Right cardiac atrium (tissue), 5 donors: ENCODE results near the gene TMEM9B. TPM values are rescaled to one million over a fixed set of nuclear protein-coding genes. Genes with fewer than 3 reads are reported as not detected.
A peak's percentile ranks its signal among the peaks of the same experiment; 100 is the strongest.
"Not testable (repeated sequence)": the region's sequence is repeated elsewhere in the genome, so short reads cannot be mapped to it uniquely, and the experiment has no call there.

Source experiments
- ATAC-seq, 2 donors: fragments of 200-7000 bp; cut with Tn5 transposase; one replicate each; pipeline versions ENCODE4 v1.8.0 to v1.9.1; 2020; ENCODE audit warnings: moderate library complexity in 2 of 2, mild to moderate bottlenecking in 1 of 2
- DNase-seq, 3 donors: peaks; one replicate each; pipeline ENCODE4 v3.0.0-alpha.2; 2020
- H3K27ac ChIP-seq: one replicate; pipeline ENCODE4 v1.5.1; 2013; ENCODE audit warnings: mild to moderate bottlenecking, low read length, control low read depth, moderate library complexity
- H3K27me3 ChIP-seq: one replicate; pipeline ENCODE4 v1.6.1; 2013; ENCODE audit not compliant: control insufficient read depth, insufficient read depth
- H3K4me1 ChIP-seq: one replicate; pipeline ENCODE4 v1.6.1; 2013; ENCODE audit warnings: low read length; ENCODE audit not compliant: control insufficient read depth, insufficient read depth
- H3K4me3 ChIP-seq: one replicate; pipeline ENCODE4 v1.5.1; 2013; ENCODE audit warnings: low read length, control low read depth
- H3K9me3 ChIP-seq: one replicate; pipeline ENCODE4 v1.6.1; 2013; ENCODE audit warnings: low read length; ENCODE audit not compliant: control insufficient read depth
- WGBS: extraction: QIAGEN DNeasy Blood & Tissue Kit; methylation state at CpG from one replicate; pipeline ENCODE4 v1.1.7; 2013; 5-methylcytosine and 5-hydroxymethylcytosine counted together
- intact Hi-C, 4 donors: fragments of 100-400 bp; cut with DNase I; formaldehyde crosslinking; loops; one replicate each; pipeline versions ENCODE4 v1.11.0 to v1.14.0; 2022 to 2023
- long read RNA-seq, 4 donors: library from polyadenylated mRNA; unstranded; transcript quantifications; one replicate each; pipeline ENCODE4 v2.0.0, GENCODE V29; 2020 to 2021
- polyA plus RNA-seq: library from polyadenylated mRNA; stranded (reverse); fragments of 200-250 nt; gene quantifications from one replicate; pipeline ENCODE4 v1.2.3, GENCODE V29; 2013
- total RNA-seq, 4 donors: library from RNA; stranded (reverse); fragmentation: NEBNext Ultra II Directional; extraction: Animal tissue kit (Norgen Biotek cat#: 25700); gene quantifications; one replicate each; pipeline ENCODE4 v1.2.1, GENCODE V29; 2021
- donor health status: healthy with polysubstance abuse.
- donor health status: DM: no; HTN: yes; CAD: no.
- donor health status: DM: no; HTN: no; CAD: no.
- donor health status: DM: no; HTN: yes; CAD: no; lungs with severe emphysema.
- donor health status: DM: yes; HTN: yes; CAD: no.

The TMEM9B gene
- total RNA-seq (10 to 100 TPM; 37.2 to 44.7 (median 40.4) TPM), polyA plus RNA-seq (56.8 TPM)
- long read RNA-seq, donor 1, transcript TMEM9B-205 (5 exons, 2,083 nt), result major isoform, 148 of 170 reads
- long read RNA-seq, donor 1, transcript TMEM9B-201 (4 exons, 1,659 nt), result minor isoform, 11 of 170 reads
- long read RNA-seq, donor 1, partial matches to known transcripts, result 4 of 170 reads
- long read RNA-seq, donor 1, other reads (novel, unspliced or antisense), result 3 of 170 reads
- long read RNA-seq, donor 2, transcript TMEM9B-205 (5 exons, 2,083 nt), result major isoform, 47 of 52 reads
- long read RNA-seq, donor 2, partial matches to known transcripts, result 1 of 52 reads
- long read RNA-seq, donor 2, other reads (novel, unspliced or antisense), result 0 of 52 reads
- long read RNA-seq, donor 3, transcript TMEM9B-205 (5 exons, 2,083 nt), result major isoform, 398 of 440 reads
- long read RNA-seq, donor 3, transcript TMEM9B-202 (5 exons, 1,433 nt), result minor isoform, 8 of 440 reads
- long read RNA-seq, donor 3, transcript TMEM9B-201 (4 exons, 1,659 nt), result minor isoform, 27 of 440 reads
- long read RNA-seq, donor 3, partial matches to known transcripts, result 5 of 440 reads
- long read RNA-seq, donor 3, other reads (novel, unspliced or antisense), result 2 of 440 reads
- long read RNA-seq, donor 4, transcript TMEM9B-205 (5 exons, 2,083 nt), result major isoform, 61 of 69 reads
- long read RNA-seq, donor 4, partial matches to known transcripts, result 1 of 69 reads
- long read RNA-seq, donor 4, other reads (novel, unspliced or antisense), result 1 of 69 reads

DNA sequence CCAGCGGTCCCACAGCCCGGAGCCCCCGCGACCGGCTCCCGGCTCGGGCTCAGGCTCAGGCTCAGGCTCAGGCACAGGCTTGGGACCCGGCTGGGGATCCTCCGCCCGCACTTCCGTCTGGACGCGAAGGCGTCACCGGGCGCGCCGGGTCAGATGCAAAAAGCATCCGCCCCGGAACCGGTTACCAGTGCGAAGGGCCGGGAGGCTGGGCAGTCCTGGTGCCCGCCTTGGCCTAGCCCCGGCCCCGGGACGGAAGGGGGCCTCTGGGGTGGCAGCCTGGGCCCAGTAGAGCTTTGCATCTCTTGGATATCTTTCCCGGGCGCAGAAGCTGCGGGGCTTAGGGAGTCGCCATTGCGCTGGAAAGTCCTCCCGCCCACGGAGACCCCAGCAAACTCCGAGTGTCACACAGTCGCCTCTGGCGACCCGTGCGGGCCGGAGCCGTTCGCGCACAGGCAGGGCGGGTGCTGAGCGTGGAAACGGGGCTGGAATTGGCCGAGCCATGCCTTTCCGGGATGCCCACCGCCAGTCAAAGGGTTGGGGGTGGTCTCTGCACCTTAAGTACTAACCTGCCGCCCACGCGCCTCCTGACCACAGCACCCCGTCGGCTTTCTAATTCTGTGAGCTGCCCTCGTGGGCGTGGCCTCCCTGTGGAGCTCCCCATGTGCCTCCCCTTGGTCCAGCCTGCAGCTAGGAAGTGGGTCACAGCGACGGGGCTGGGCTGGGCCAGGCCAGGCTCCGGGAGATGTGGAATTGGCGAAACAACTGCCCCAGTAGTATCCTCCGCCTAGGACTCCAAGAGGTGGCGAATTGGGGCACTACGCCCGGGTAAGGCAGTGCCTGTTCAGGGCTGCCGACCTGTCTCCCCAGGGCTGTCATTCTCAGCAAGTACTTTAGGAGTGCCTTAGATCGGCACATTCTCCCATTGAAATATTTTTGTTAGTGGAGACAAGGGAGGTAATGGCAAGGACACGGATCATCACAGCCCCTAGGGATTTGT lies at the start of gene TMEM9B:
TMEM9B (minus strand) TSS at position 119 of the 997 bp plus-strand sequence. CDS start 129 bp downstream, outside the sequence.
- Histone ChIP-seq H3K9me3 (no peaks in the 10 kb centered on the region), H3K4me1 (peaks cover 4% of the 10 kb centered on the region), H3K4me3 (peak within 1 kb of the TSS; percentile 52), H3K27ac (peak within 1 kb of the TSS; percentile 86), H3K27me3 (no peaks in the 10 kb centered on the region)
- WGBS, result under 1% methylated on average over 67 of the region's 67 CpGs
- intact Hi-C loops, result loop anchor here in 2 of 4 donors (5.0 kb wide), 2 partner anchors 52 to 277 kb away; partner anchors contain the start of gene AKIP1 (in 1 of the 2)
- peak; percentile 96 to 97 for ATAC-seq
- DNase-seq, result peak; percentile 94 to 97 (median 96)

DNA sequence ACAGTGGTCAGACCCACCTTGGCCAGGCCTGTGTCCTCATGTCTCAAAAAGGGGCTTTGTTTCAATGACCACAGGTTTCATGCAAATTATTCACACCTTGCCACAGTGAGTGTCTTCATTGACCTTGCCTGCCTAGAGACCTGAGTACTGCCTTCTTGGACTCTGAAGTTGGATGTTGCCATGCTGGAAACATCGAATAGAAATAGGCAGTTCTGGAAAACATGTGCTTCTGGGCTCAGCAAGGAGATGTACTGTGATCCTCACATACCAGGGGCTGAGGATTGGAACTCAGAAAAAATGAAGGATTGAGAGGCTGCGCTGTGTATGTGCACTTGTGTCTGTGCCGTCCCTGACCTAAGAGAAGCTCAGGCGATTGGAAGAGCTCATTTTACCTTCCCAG lies 49.1 kb upstream of the TMEM9B start:
- H3K4me3 ChIP-seq, result no peak overlapping the region
- intact Hi-C loops, result loop anchor here in 1 of 4 donors (10.0 kb wide), 1 partner anchor 491 kb away; no protein-coding TSS in a partner anchor
- H3K27ac ChIP-seq, result no peak overlapping the region
- no peak for DNase-seq
- H3K4me1 ChIP-seq, result peaks cover 10% of the 10 kb centered on the region
- no peak for ATAC-seq
- WGBS, result 94% methylated on average over 4 of the region's 4 CpGs
- no peaks in the 10 kb centered on the region for H3K9me3 ChIP-seq
- H3K27me3 ChIP-seq, result no peaks in the 10 kb centered on the region

- H3K4me1 ChIP-seq, H3K4me3 ChIP-seq, DNase-seq, H3K27me3 ChIP-seq, H3K9me3 ChIP-seq, H3K27ac ChIP-seq, ATAC-seq, intact Hi-C loops: not testable (repeated sequence)
- 81% methylated on average over 1 of the region's 1 CpG for WGBS
Observed at GRCh38 chr11:9009538-9009937, 45.3 kb upstream of the TMEM9B start.

DNA sequence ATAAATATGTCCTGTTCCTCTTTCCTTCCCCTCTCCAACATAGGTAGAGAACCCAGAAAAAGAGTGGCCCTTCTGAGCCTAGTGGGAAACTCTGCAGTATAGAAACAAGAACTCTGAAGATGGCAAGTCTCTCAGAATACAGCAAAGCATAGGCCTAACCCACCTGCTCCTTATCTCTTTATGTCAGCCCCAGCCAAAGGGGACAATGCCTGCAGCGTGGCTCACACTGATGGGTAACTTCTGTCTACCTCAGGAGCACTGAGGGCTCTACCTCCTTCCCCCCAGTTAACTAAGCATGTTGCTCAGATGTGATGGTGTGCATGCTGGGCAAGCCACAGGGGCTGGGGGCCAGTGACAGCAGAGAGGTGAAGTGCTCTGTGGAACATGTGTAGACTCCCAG lies 44.4 kb upstream of the TMEM9B start:
- no peak overlapping the region for H3K27ac ChIP-seq
- no peaks in the 10 kb centered on the region for H3K27me3 ChIP-seq
- no peaks in the 10 kb centered on the region for H3K9me3 ChIP-seq
- no peaks in the 10 kb centered on the region for H3K4me1 ChIP-seq
- WGBS, result 79% methylated on average over 1 of the region's 1 CpG
- ATAC-seq (no peak), DNase-seq (no peak)
- H3K4me3 ChIP-seq, result no peak overlapping the region
- intact Hi-C loops, result no loop called here

DNA sequence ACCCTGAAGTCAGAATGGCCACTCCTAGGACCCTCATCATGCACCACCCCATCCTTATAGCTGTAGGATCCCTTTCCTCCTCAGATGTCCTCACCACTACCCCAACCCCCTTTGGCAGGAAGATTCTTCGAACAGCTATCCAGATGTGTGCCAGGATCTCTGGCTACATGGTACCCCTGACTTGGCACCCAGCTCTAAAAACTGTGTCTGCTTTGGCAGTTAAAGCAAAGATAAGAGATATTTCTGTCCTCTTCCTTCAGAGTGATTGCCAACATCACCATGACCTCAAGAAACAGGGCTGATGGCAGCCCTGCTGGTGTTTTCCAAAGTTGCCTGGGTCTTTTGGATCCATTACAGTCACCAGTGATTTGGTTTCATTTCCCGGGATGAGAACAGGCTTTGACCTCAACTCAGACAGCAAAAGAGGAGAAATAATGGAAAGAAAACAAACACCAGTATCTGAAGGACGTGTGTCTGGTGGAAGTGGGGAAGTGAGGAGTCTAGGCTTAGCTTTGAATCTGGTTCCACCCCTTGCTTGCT lies 43.8 kb upstream of the TMEM9B start:
- Histone ChIP-seq H3K4me3 (no peak overlapping the region), H3K27ac (no peak overlapping the region), H3K27me3 (no peaks in the 10 kb centered on the region), H3K4me1 (peaks cover 3% of the 10 kb centered on the region), H3K9me3 (no peaks in the 10 kb centered on the region)
- intact Hi-C loops, result no loop called here
- DNase-seq (no peak), ATAC-seq (no peak)
- WGBS, result 44% methylated on average over 3 of the region's 3 CpGs

- 63% methylated on average over 4 of the region's 4 CpGs for WGBS
- H3K9me3 ChIP-seq, result no peaks in the 10 kb centered on the region
- no peak overlapping the region for H3K4me3 ChIP-seq
- no peaks in the 10 kb centered on the region for H3K27me3 ChIP-seq
- intact Hi-C loops, result no loop called here
- ATAC-seq (no peak), DNase-seq (no peak)
- H3K27ac ChIP-seq, result no peak overlapping the region
- peaks cover 4% of the 10 kb centered on the region for H3K4me1 ChIP-seq
Observed at GRCh38 chr11:9005087-9005486, 40.8 kb upstream of the TMEM9B start.

- DNase-seq (peak in 2 of 3 donors; percentile 61 to 70), ATAC-seq (peak; percentile 18 to 24)
- Histone ChIP-seq H3K4me1 (peaks cover 4% of the 10 kb centered on the region), H3K27ac (no peak overlapping the region), H3K4me3 (peak overlapping the region; percentile 21), H3K9me3 (no peaks in the 10 kb centered on the region), H3K27me3 (no peaks in the 10 kb centered on the region)
- intact Hi-C loops, result no loop called here
- 8% methylated on average over 69 of the region's 69 CpGs for WGBS
Observed at GRCh38 chr11:9004183-9004926, 40.1 kb upstream of the TMEM9B start.

GRCh38 chr11:9003573-9004182 lies 39.4 kb upstream of the TMEM9B start, which contains the start of gene NRIP3:
Gene NRIP3 (minus strand): TSS chr11:9004001. CDS start chr11:9003935, 66 bp downstream.
- ATAC-seq, result peak; percentile 89 to 92
- WGBS, result 2% methylated on average over 83 of the region's 83 CpGs
- intact Hi-C loops, result no loop called here
- no peak within 1 kb of the TSS for H3K27ac ChIP-seq
- no peaks in the 10 kb centered on the region for H3K9me3 ChIP-seq
- peak; percentile 82 to 91 (median 90) for DNase-seq
- H3K27me3 ChIP-seq, result no peaks in the 10 kb centered on the region
- peak within 1 kb of the TSS; percentile 21 for H3K4me3 ChIP-seq
- H3K4me1 ChIP-seq, result peaks cover 4% of the 10 kb centered on the region

- H3K27me3 ChIP-seq, result no peaks in the 10 kb centered on the region
- no peak for DNase-seq
- intact Hi-C loops, result no loop called here
- H3K27ac ChIP-seq, result no peak overlapping the region
- peak overlapping the region; percentile 21 for H3K4me3 ChIP-seq
- 11% methylated on average over 8 of the region's 8 CpGs for WGBS
- peaks cover 4% of the 10 kb centered on the region for H3K4me1 ChIP-seq
- H3K9me3 ChIP-seq, result no peaks in the 10 kb centered on the region
- ATAC-seq, result no peak
Observed at GRCh38 chr11:9002920-9003572, 38.8 kb upstream of the TMEM9B start.
